Activated effector memory CD4-positive, alpha-beta T cell treated with Interleukin-2 at 50 U/mL for 16 hours (primary cell): ENCODE data around the gene WNK1.
"Not testable (repeated sequence)": the region's sequence is repeated elsewhere in the genome, so short reads cannot be mapped to it uniquely, and the experiment has no call there.

Experiments
- DNase-seq: peaks from one replicate; pipeline ENCODE4 v3.0.0-alpha.2; 2020

WNK1 gene

GRCh38 chr12:779745-780734, 27.7 kb downstream of the WNK1 start:
- no peak for DNase-seq

GRCh38 chr12:780750-781379, 28.5 kb downstream of the WNK1 start:
- DNase-seq, result no peak

GRCh38 chr12:785706-786105, 33.3 kb downstream of the WNK1 start:
- no peak for DNase-seq

GRCh38 chr12:788288-788687, 35.9 kb downstream of the WNK1 start:
- DNase-seq, result no peak

- not testable (repeated sequence) for DNase-seq
Observed at GRCh38 chr12:788762-789161, 36.4 kb downstream of the WNK1 start.

- DNase-seq, result no peak
Observed at GRCh38 chr12:789852-790563, 37.6 kb downstream of the WNK1 start.

- no peak for DNase-seq
Observed at GRCh38 chr12:790608-791007, 38.2 kb downstream of the WNK1 start.

- no peak for DNase-seq
Observed at GRCh38 chr12:793037-793436, 40.7 kb downstream of the WNK1 start.

- DNase-seq, result no peak
Observed at GRCh38 chr12:793711-794110, 41.3 kb downstream of the WNK1 start.

- DNase-seq, result no peak
Observed at GRCh38 chr12:795305-795704, 42.9 kb downstream of the WNK1 start.

- no peak for DNase-seq
Observed at GRCh38 chr12:800401-800800, 48.0 kb downstream of the WNK1 start.

- no peak for DNase-seq
Observed at GRCh38 chr12:802242-803120, 50.1 kb downstream of the WNK1 start.

GRCh38 chr12:805022-805632, 52.7 kb downstream of the WNK1 start:
- DNase-seq, result no peak

GRCh38 chr12:806200-806791, 53.9 kb downstream of the WNK1 start:
- DNase-seq, result no peak

- no peak for DNase-seq
Observed at GRCh38 chr12:807041-807735, 54.8 kb downstream of the WNK1 start.

- DNase-seq, result no peak
Observed at GRCh38 chr12:810116-810515, 57.7 kb downstream of the WNK1 start.

- DNase-seq, result no peak
Observed at GRCh38 chr12:810671-811415, 58.5 kb downstream of the WNK1 start.

- DNase-seq, result no peak
Observed at GRCh38 chr12:812950-813349, 60.6 kb downstream of the WNK1 start.

- not testable (repeated sequence) for DNase-seq
Observed at GRCh38 chr12:817456-817855, 65.1 kb downstream of the WNK1 start.

- DNase-seq, result no peak
Observed at GRCh38 chr12:817941-818600, 65.7 kb downstream of the WNK1 start.
